Subcutaneous adipose tissue (tissue), 4 donors: ENCODE data around the gene JAKMIP2. TPM values are rescaled to one million over a fixed set of nuclear protein-coding genes. Genes with fewer than 3 reads are reported as not detected.

Experiments used
- CTCF ChIP-seq: fragments of 450-650 bp; IDR thresholded peaks from one replicate; pipeline ENCODE4 v1.5.1; 2016; ENCODE audit warnings: low read depth, mild to moderate bottlenecking, control low read depth, antibody characterized with exemption, moderate library complexity
- total RNA-seq, 4 donors: library from RNA; depleted of rRNA; stranded (reverse); fragments of >200 nt; gene quantifications; one replicate each; pipeline ENCODE4 v1.1.0, GENCODE V29; 2016

JAKMIP2 gene
- total RNA-seq, 4 donors from 2014 or later: 0.19 to 13.4 (median 2.0) TPM; not detected in 1

- no peak for TF ChIP-seq CTCF
Observed at GRCh38 chr5:147617711-147618350, 164.7 kb downstream of the JAKMIP2 start.

GRCh38 chr5:147617191-147617606, 165.3 kb downstream of the JAKMIP2 start:
- TF ChIP-seq CTCF: no peak

- TF ChIP-seq CTCF: no peak
Observed at GRCh38 chr5:147616421-147616820, 166.1 kb downstream of the JAKMIP2 start.

- no peak for TF ChIP-seq CTCF
Observed at GRCh38 chr5:147613359-147613758, 169.2 kb downstream of the JAKMIP2 start.

GRCh38 chr5:147611483-147611882, 171.0 kb downstream of the JAKMIP2 start:
- no peak for TF ChIP-seq CTCF

- TF ChIP-seq CTCF: no peak
Observed at GRCh38 chr5:147610798-147611197, 171.7 kb downstream of the JAKMIP2 start.

GRCh38 chr5:147601652-147602051, 180.9 kb downstream of the JAKMIP2 start:
- no peak for TF ChIP-seq CTCF
